HEK293T (cell line): ENCODE results near the gene PRR4.

ENCODE experiments used
- ELF4 ChIP-seq: fragments of 450-650 bp; IDR thresholded peaks from 2 replicates; pipeline ENCODE4 v1.6.1; 2017; ENCODE audit warnings: antibody characterized with exemption
- FOXA1 ChIP-seq: fragments of 450-650 bp; IDR thresholded peaks from 2 replicates; pipeline ENCODE4 v1.6.1; 2016; ENCODE audit warnings: mild to moderate bottlenecking
- FOXM1 ChIP-seq: fragments of 450-650 bp; IDR thresholded peaks from 2 replicates; pipeline ENCODE4 v1.6.1; 2017; ENCODE audit warnings: mild to moderate bottlenecking, borderline replicate concordance
- LEF1 ChIP-seq: fragments of 450-650 bp; IDR thresholded peaks from 2 replicates; pipeline ENCODE4 v1.6.1; 2017; ENCODE audit warnings: mild to moderate bottlenecking, borderline replicate concordance
- PKNOX1 ChIP-seq: fragments of 450-650 bp; IDR thresholded peaks from 2 replicates; pipeline ENCODE4 v1.6.1; 2016
- SP1 ChIP-seq: fragments of 450-650 bp; IDR thresholded peaks from 2 replicates; pipeline ENCODE4 v1.6.1; 2017
- TARDBP ChIP-seq: fragments of 450-650 bp; IDR thresholded peaks from 2 replicates; pipeline ENCODE4 v1.6.1; 2016
- ZNF384 ChIP-seq: fragments of 450-650 bp; IDR thresholded peaks from 2 replicates; pipeline ENCODE4 v1.6.1; 2016

GRCh38 chr12:10807186-10807585 lies 42.1 kb downstream of the PRR4 start, which contains the start of gene TAS2R8:
- TF ChIP-seq PKNOX1: no peak
- no peak for TF ChIP-seq SP1
- no peak for TF ChIP-seq LEF1
- no peak for TF ChIP-seq TARDBP
- TF ChIP-seq ZNF384: no peak
- no peak for TF ChIP-seq FOXM1
- no peak for TF ChIP-seq FOXA1
- no peak for TF ChIP-seq ELF4
